ENCODE data around the gene MIPEP.

GRCh38 chr13:23876265-23876664, 12.9 kb downstream of the MIPEP start:
- TF ChIP-seq CTCF (IDR thresholded peaks at IDR 0.05; ENCODE audit: poor library complexity) (peak; percentile 41), EZH2 (IDR thresholded peaks at IDR 0.05; ENCODE audit: borderline replicate concordance) (no peak)

Data from hepatocyte (in vitro differentiated cells).